Measurements from ENCODE around the gene TUB. TPM values are rescaled to one million over a fixed set of nuclear protein-coding genes. Genes with fewer than 3 reads are reported as not detected.

Gene TUB
- total and polyA plus RNA-seq, 2 of the 13 experiments (the other 11 are each of a cell fraction or from before 2014, with no cell fraction given) = 4.3 to 5.6 TPM

GRCh38 chr11:8062781-8063257 is 18.2 kb upstream of the TUB start:
- DNase-seq (ENCODE audit: low spot score) = no peak
- no peaks in the 10 kb centered on the region for H3K9me3 ChIP-seq (ENCODE audit: low read length)
- H3K36me3 ChIP-seq (replicated peaks in 1 of 2; ENCODE audit: control insufficient read depth in 1 of 2, insufficient read depth in 2 of 2, low read length in 2 of 2) = no peaks in the 10 kb centered on the region
- no peak for TF ChIP-seq MXI1 (IDR thresholded peaks at IDR 0.05; ENCODE audit: borderline replicate concordance, low read depth, low read length)
- TF ChIP-seq, protein P1, sequence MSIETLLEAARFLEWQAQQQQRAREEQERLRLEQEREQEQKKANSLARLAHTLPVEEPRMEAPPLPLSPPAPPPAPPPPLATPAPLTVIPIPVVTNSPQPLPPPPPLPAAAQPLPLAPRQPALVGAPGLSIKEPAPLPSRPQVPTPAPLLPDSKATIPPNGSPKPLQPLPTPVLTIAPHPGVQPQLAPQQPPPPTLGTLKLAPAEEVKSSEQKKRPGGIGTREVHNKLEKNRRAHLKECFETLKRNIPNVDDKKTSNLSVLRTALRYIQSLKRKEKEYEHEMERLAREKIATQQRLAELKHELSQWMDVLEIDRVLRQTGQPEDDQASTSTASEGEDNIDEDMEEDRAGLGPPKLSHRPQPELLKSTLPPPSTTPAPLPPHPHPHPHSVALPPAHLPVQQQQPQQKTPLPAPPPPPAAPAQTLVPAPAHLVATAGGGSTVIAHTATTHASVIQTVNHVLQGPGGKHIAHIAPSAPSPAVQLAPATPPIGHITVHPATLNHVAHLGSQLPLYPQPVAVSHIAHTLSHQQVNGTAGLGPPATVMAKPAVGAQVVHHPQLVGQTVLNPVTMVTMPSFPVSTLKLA (IDR thresholded peaks at IDR 0.05) = peak; percentile 79
- no peak for TF ChIP-seq SP140L (CRISPR knock-in tag; IDR thresholded peaks at IDR 0.05; ENCODE audit: borderline replicate concordance)
- TF ChIP-seq, protein P2, sequence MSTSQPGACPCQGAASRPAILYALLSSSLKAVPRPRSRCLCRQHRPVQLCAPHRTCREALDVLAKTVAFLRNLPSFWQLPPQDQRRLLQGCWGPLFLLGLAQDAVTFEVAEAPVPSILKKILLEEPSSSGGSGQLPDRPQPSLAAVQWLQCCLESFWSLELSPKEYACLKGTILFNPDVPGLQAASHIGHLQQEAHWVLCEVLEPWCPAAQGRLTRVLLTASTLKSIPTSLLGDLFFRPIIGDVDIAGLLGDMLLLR (CRISPR knock-in tag; IDR thresholded peaks at IDR 0.05) = no peak
- no peak for TF ChIP-seq TP53 (CRISPR knock-in tag; conservative IDR thresholded peaks at IDR 0.05)
- TF ChIP-seq EED (CRISPR knock-in tag; IDR thresholded peaks at IDR 0.05) = no peak
- no peak for TF ChIP-seq CCDC6 (CRISPR knock-in tag; IDR thresholded peaks at IDR 0.05)
- no peak for TF ChIP-seq MYNN (CRISPR knock-in tag; IDR thresholded peaks at IDR 0.05; ENCODE audit: low read depth)
- ChIA-PET CTCF (ENCODE audit: low intra/inter-chr PET ratio, low total read pairs) (no interaction called here), POLR2A (no interaction called here)
- no peak overlapping the region for H3K9ac ChIP-seq (ENCODE audit: insufficient read depth, low read depth, low read length)
- ATAC-seq = no peak
- in situ Hi-C loops (cut with HindIII; ENCODE audit: extremely low pct_ligation_motif_present, low pct_unique_long_range_greater_than_20kb) (no loop called here), intact Hi-C loops (cut with micrococcal nuclease; ENCODE audit: unreplicated experiment) (no loop called here)
- no peak overlapping the region for H2AFZ ChIP-seq (ENCODE audit: low read length)
- H3K79me2 ChIP-seq (ENCODE audit: insufficient read depth, low read length) = no peaks in the 10 kb centered on the region
- H3K4me1 ChIP-seq (ENCODE audit: insufficient read depth, low read length) = no peaks in the 10 kb centered on the region
- BruUV-seq (replicated peaks) = no TSS peak
- FAIRE-seq = no peak
- H3K4me2 ChIP-seq (ENCODE audit: low read depth, low read length) = no peak overlapping the region
- no peak overlapping the region for H3K4me3 ChIP-seq (replicated peaks in 1 of 3; ENCODE audit: insufficient read depth in 1 of 3, low read depth in 2 of 3, low read length in 3 of 3)
- H4K20me1 ChIP-seq (ENCODE audit: insufficient read depth, low read length) = no peaks in the 10 kb centered on the region
- peaks cover 4 to 56% of the 10 kb centered on the region in 2 experiments; a peak in 4 of 5 replicates for H3K27me3 ChIP-seq (ENCODE audit: control insufficient read depth in 1 of 2, insufficient read depth in 2 of 2, low read length in 2 of 2)
- H3K27ac ChIP-seq (ENCODE audit: extremely low read length, insufficient read depth, low read length) = no peak overlapping the region
- WGBS (ENCODE audit: low lambda C conversion rate) = 23% methylated on average over 10 of the region's 13 CpGs

All from HepG2 (cell line).